GM18868 (cell line): ENCODE data around the gene MSANTD4.
"Not testable (repeated sequence)": the region's sequence is repeated elsewhere in the genome, so short reads cannot be mapped to it uniquely, and the experiment has no call there.

ENCODE experiments used
- ATAC-seq: cut with Tn5 transposase; IDR thresholded peaks from one replicate; pipeline ENCODE4 v1.9.1; 2021; ENCODE audit warnings: mild to moderate bottlenecking, moderate library complexity; ENCODE audit not compliant: unreplicated experiment

The MSANTD4 gene

GRCh38 chr11:106014620-106015019 lies 7.4 kb downstream of the MSANTD4 start:
- no peak for ATAC-seq

GRCh38 chr11:106014035-106014434 lies 8.0 kb downstream of the MSANTD4 start:
- ATAC-seq: no peak

- no peak for ATAC-seq
These were observed 9.3 kb downstream of the MSANTD4 start for GRCh38 chr11:106012744-106013143.

DNA sequence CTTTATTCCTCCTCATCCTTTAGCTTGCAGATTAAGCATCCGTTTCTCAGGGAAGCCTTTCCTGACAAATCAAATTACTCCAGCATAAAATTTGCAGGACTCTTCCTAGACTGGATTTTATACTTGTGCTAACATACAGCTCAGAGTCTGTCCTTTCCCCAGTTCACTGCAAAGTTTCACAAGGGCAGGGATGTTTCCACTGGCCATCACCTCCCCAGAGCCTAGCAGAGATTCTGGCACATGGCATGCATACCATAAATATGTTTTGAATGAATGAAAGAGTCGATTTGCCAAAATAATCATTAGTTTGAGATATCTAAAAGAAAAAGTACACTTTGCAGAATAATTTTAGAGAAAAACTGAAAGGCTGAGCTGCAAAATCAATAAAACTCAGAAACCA lies 10.6 kb downstream of the MSANTD4 start:
- no peak for ATAC-seq

DNA sequence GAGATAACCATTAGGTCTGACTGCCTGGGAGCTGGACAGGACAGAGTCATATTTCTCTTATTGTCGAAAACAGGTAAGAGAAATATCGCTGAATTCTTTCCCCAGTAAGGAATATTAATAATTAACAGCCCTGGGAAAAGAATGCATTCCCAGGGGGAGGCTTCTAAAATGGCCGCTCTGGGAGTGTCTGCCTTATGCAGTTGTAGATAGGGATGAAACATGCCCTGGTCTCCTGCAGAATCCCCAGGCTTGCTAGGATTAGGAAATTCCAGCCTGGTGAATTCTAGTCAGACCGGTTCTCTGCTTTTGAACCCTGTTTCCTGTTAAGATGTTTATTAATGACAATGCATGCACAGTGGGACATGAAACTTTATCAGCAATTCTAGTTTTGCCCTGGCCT lies 18.9 kb downstream of the MSANTD4 start:
- ATAC-seq: not testable (repeated sequence)

DNA sequence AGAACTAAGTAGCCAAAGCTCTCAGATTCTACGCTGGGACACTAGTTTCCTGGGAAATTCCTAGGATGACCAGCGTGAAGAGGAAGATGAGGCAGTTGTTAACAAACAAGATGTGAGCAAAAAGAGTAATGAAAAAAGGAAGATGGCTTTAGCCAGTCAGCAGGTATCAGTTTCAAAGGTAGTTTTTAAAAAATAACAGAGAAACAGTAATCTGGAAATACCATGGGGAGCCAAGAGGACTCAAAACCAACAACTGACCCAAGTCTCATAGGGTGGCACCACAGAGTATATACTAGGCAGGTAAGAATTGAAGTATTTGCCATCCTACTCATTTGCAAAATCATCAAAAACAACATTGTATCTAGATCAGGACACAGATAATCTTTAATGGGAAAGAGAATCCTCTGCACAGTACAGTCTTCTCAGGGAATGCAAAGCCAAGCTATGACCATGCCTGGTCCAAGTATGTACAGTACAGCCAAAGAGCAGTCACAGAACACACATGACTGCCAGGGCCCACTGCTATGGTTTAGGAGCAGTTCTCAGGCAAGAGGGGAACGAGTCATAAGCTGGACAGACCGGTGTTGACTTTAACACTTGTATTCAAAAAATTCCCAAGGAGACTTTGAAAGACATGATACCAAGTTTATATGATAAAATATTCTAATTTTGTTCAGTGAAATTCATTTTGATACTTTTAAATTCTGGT lies 20.6 kb downstream of the MSANTD4 start:
- peak; percentile 61 for ATAC-seq

DNA sequence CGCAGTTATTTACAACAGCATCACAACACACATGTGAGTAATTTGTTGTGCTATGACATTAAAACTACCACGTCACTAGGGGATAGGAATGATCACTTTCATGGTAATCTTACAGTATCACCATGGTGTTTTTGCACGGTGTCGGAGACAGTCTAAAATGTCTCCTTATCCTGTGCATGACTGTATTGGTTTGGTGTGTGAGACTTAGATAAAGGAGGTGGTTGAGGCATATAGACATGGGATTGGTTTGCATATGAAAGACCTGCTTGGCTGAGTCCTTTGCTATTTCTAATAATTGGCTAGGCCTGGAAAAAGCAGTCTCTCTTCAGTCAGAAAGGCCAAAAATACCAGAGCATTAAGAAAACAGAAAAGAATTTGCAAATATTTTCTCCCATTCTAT lies 30.2 kb downstream of the MSANTD4 start:
- ATAC-seq: no peak

DNA sequence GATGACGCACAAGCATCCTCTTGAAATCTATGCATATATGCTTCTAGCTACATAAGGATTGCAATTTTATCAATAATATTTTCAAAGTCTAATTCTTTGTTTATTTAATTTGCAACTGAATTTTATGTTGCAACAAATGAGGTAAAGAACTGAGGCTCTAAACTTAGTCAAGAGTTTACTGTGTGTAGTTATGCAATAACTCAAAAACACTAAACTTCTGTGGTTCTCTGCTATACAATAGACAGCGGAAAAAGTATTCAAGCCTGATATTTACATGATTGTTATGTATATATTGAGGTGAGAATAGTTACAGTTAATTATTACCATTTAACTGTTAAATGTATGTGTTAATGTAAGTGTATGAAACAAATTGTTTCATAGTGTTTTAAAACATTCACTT lies 32.9 kb downstream of the MSANTD4 start:
- ATAC-seq: no peak

DNA sequence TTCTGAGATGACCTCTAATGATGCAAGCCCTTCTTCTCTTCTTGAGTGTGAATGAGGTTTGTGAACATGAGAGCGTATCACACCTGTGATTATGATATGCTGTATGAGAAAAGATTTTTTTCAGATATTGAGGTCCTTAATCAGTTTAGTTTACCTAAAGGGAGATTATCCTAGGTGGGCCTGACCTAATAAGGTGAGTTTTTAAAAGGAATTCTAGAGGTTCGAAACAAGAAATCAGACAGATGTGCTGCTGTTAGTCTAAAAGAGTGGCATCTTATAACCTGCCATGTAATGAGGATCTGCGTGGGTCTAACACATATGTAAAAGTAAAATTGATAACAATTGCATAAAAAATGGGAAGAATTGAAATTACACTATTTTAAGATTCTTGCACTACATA lies 33.8 kb downstream of the MSANTD4 start:
- ATAC-seq: no peak

GRCh38 chr11:105986554-105986953 lies 35.5 kb downstream of the MSANTD4 start:
- ATAC-seq: no peak

GRCh38 chr11:105979997-105980703 lies 41.9 kb downstream of the MSANTD4 start:
- ATAC-seq: no peak

DNA sequence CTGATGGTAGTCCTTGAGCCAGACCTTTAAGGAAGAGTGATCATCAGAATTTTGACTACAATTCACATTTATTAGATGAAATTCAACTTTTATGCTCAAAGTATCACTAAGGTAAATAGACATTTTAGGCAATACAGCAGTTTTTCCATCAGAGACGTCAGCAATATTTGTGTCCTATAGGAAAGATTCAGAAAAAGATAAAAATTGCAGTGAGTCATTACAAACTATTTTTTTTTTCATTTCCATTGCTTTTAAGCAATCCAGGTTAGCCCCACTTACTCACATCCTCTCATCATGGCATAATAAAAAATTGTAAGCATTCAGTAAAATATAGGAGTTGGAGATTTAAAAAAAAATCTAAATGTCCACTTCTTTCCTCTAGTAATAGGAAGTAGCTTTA lies 46.9 kb downstream of the MSANTD4 start:
- no peak for ATAC-seq

- ATAC-seq: no peak
These were observed 52.3 kb downstream of the MSANTD4 start for GRCh38 chr11:105969756-105970155.

- ATAC-seq: no peak
These were observed 53.9 kb downstream of the MSANTD4 start for GRCh38 chr11:105968021-105968697.

DNA sequence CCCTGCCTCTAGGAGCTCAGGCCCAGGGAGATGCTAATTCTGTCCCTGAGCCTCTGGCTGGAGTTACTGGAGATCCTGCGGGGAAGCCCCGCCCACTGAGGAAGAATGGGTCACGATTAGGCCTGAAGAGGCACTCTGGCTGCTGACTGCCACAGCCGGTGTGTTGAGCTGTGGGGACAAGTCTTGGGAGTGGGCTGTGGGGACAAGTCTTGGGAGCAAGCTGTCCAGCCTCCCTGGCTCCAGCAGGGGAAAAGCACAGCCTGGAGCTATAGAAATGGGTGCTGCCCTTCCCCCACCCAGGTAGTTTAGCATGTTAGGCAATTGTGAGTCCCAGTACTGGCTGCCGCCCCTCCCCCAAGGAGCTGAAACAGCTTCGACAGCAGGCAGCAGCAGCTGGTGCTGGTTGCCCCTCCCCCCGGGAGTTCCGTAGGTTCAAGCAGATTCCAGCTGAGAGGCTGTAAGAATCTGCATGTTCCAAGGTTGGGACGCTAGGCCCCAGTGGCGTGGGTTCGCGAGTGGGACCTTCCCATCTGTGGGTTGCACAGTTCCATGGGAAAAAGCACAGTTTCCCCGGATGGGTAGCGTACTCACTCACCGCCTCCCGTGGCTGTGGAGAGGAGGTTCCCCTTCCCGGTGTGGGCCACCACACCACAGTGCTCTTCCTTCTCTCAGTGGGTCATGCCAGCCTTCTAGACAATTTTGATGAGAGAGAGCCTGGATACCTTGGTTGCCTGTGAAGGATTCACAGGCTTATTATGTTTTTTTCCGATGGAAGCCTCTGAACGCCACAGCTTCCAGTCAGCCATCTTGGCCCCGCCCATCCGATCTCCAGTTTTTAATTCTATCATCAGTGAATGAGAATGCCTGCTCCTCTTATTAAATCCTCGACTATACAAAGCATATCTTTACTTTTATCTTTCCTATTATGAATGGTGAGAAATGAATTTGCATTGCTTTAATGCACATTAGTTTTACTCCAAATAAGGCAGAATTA lies 61.5 kb downstream of the MSANTD4 start:
- no peak for ATAC-seq
